ENCODE data around the gene TSPAN10. TPM values are rescaled to one million over a fixed set of nuclear protein-coding genes. Genes with fewer than 3 reads are reported as not detected.

The TSPAN10 gene
- total and polyA plus RNA-seq, 2 of the 4 experiments (the other 2 are of a cell fraction): 1.4 to 4.5 TPM

DNA sequence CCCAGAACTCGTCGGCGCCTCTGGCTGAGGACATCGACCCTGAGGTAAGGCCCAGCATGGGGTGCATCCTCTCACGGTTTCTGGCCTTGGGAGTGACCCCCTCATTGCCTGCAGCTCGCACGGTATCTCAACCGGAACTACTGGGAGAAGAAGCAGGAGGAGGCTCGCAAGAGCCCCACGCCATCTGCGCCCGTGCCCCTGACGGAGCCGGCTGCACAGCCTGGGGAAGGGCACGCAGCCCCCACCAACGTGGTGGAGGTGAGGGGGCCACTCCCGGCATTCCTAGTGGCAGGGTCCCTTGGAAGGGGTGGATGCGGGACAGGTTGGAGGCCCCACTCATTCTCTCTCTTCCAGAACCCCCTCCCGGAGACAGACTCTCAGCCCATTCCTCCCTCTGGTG lies 57.8 kb downstream of the TSPAN10 start:
- Histone ChIP-seq H3K14ac (replicated peaks; ENCODE audit: low read depth, low read length) (no peak overlapping the region), H3K9me1 (ENCODE audit: insufficient read depth, low read length) (no peaks in the 10 kb centered on the region), H2BK5ac (ENCODE audit: low read depth, low read length, poor library complexity, severe bottlenecking) (no peak overlapping the region), H2BK15ac (ENCODE audit: low read depth, low read length) (no peak overlapping the region), H2AK5ac (ENCODE audit: low read depth, low read length) (no peak overlapping the region), H4K91ac (ENCODE audit: insufficient read depth, low read depth, low read length) (no peak overlapping the region), H3K4me1 (ENCODE audit: control insufficient read depth, insufficient read depth, low read length) (no peaks in the 10 kb centered on the region), H3K4ac (ENCODE audit: low read depth, low read length) (no peak overlapping the region), H4K20me1 (ENCODE audit: insufficient read depth, low read length) (peaks cover 72% of the 10 kb centered on the region), H3K56ac (ENCODE audit: extremely low read depth, insufficient read depth, low read length) (no peak overlapping the region), H3K27ac (ENCODE audit: insufficient read depth, low read length) (no peak overlapping the region), H3K4me2 (ENCODE audit: low read depth, low read length) (no peak overlapping the region), H3K4me3 (ENCODE audit: insufficient read depth, low read depth, low read length) (no peak overlapping the region), H3K36me3 (ENCODE audit: control insufficient read depth, insufficient read depth, low read length) (peaks cover 84% of the 10 kb centered on the region), H3K9ac (ENCODE audit: low read depth, low read length) (no peak overlapping the region), H4K8ac (ENCODE audit: low read depth in 2 of 2, low read length in 2 of 2) (no peak overlapping the region), H3K9me3 (ENCODE audit: control insufficient read depth, insufficient read depth, low read length) (no peaks in the 10 kb centered on the region), H3K27me3 (ENCODE audit: control insufficient read depth, insufficient read depth, low read length) (no peaks in the 10 kb centered on the region), H4K5ac (ENCODE audit: low read depth, low read length) (no peak overlapping the region), H3K18ac (ENCODE audit: low read depth, low read length) (no peak overlapping the region), H2BK20ac (ENCODE audit: low read depth, low read length) (no peak overlapping the region), H3K79me1 (ENCODE audit: low read depth in 1 of 2, low read length in 2 of 2) (peaks cover 10 to 47% of the 10 kb centered on the region in 2 experiments; a peak in 3 of 4 replicates), H3K23ac (ENCODE audit: low read depth, low read length) (no peak overlapping the region), H2AK9ac (replicated peaks; ENCODE audit: low read depth, low read length, poor library complexity) (no peak overlapping the region), H2BK120ac (ENCODE audit: low read depth, low read length) (no peak overlapping the region), H2AFZ (replicated peaks; ENCODE audit: low read length, poor library complexity) (no peak overlapping the region)
- ATAC-seq (ENCODE audit: low read depth): no peak
- in situ Hi-C loops (cut with MboI; ENCODE audit: low sequenced_read_pairs): no loop called here
- TF ChIP-seq CEBPB (IDR thresholded peaks at IDR 0.05; ENCODE audit: low read depth, low read length) (no peak), USF2 (IDR thresholded peaks at IDR 0.05; ENCODE audit: low read depth, low read length) (no peak), MAZ (IDR thresholded peaks at IDR 0.05; ENCODE audit: borderline replicate concordance, low read depth, low read length) (no peak), POLR2A (IDR thresholded peaks at IDR 0.05; ENCODE audit: low read depth, low read length) (no peak), CTCF (conservative IDR thresholded peaks at IDR 0.05; ENCODE audit: low read depth, low read length) (no peak), RFX5 (IDR thresholded peaks at IDR 0.05; ENCODE audit: low read depth, low read length) (no peak), BHLHE40 (IDR thresholded peaks at IDR 0.05; ENCODE audit: low read depth, low read length) (no peak), RAD21 (IDR thresholded peaks at IDR 0.05; ENCODE audit: low read length) (no peak), MAFK (IDR thresholded peaks at IDR 0.05; ENCODE audit: low read depth, low read length) (no peak), MXI1 (IDR thresholded peaks at IDR 0.05; ENCODE audit: borderline replicate concordance, low read depth, low read length) (no peak), RCOR1 (IDR thresholded peaks at IDR 0.05; ENCODE audit: insufficient replicate concordance, low read length) (no peak), NFE2L2 (IDR thresholded peaks at IDR 0.05; ENCODE audit: low read depth, low read length) (no peak), SMC3 (IDR thresholded peaks at IDR 0.05; ENCODE audit: low read depth, low read length) (no peak), FOS (IDR thresholded peaks at IDR 0.05; ENCODE audit: low read depth, low read length) (no peak)
- TF ChIP-seq, protein P1, sequence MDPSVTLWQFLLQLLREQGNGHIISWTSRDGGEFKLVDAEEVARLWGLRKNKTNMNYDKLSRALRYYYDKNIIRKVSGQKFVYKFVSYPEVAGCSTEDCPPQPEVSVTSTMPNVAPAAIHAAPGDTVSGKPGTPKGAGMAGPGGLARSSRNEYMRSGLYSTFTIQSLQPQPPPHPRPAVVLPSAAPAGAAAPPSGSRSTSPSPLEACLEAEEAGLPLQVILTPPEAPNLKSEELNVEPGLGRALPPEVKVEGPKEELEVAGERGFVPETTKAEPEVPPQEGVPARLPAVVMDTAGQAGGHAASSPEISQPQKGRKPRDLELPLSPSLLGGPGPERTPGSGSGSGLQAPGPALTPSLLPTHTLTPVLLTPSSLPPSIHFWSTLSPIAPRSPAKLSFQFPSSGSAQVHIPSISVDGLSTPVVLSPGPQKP (IDR thresholded peaks at IDR 0.05; ENCODE audit: borderline replicate concordance, low read depth, low read length): no peak
- no peak for DNase-seq
- dilution Hi-C loops (cut with HindIII; ENCODE audit: low sequenced_read_pairs, unreplicated experiment): no loop called here
- ChIA-PET CTCF (no interaction called here), POLR2A (ENCODE audit: unreplicated experiment) (no interaction called here)
- intact Hi-C loops (cut with micrococcal nuclease): no loop called here
- no TSS peak for BruUV-seq (replicated peaks)
- 80% methylated on average over 1 of the region's 19 CpGs; no CpG with 5 or more reads in 1 of the 2 experiments for WGBS, 2 experiments (ENCODE audit: extremely low coverage in 2 of 2, insufficient read length in 1 of 2)
